Gastrocnemius medialis (tissue), 4 donors: ENCODE results near the gene WSCD1.

Source experiments
- CTCF ChIP-seq, 5 experiments: fragments of 450-650 bp in 3 of 5; fragments of 200-600 bp in 2 of 5; sonication (generic) in 2 of 5; IDR thresholded peaks in 4 of 5; conservative IDR thresholded peaks in 1 of 5; 1 replicate in 4 of 5; 2 replicates in 1 of 5; pipeline ENCODE4 v1.5.1; 2016 to 2019; ENCODE audit warnings: antibody characterized with exemption in 5 of 5, mild to moderate bottlenecking in 3 of 5, moderate library complexity in 3 of 5
- POLR2A ChIP-seq, 2 donors: fragments of 450-650 bp; IDR thresholded peaks; one replicate each; pipeline ENCODE4 v1.6.1; 2017; ENCODE audit warnings: antibody characterized with exemption in 2 of 2, mild to moderate bottlenecking in 2 of 2, moderate library complexity in 2 of 2

- no peak for TF ChIP-seq CTCF (IDR thresholded peaks at IDR 0.05 in 4 of 5, conservative IDR thresholded peaks at IDR 0.05 in 1 of 5)
- no peak for TF ChIP-seq POLR2A (IDR thresholded peaks at IDR 0.05)
These were observed 96.5 kb downstream of the WSCD1 start for GRCh38 chr17:6166492-6167179.
